Spleen (tissue), 7 donors: ENCODE measurements around the gene HMCN2.

Experiments
- POLR2A ChIP-seq, 3 donors: fragments of 450-650 bp; IDR thresholded peaks; one replicate each; pipeline ENCODE4 v1.5.1; 2017; ENCODE audit warnings: antibody characterized with exemption in 3 of 3, mild to moderate bottlenecking in 1 of 3
- TF ChIP-seq, protein P1 (sequence below), 11 experiments: fragments of 200-600 bp in 7 of 11; fragments of 450-650 bp in 4 of 11; sonication (generic) in 4 of 11; IDR thresholded peaks in 8 of 11; conservative IDR thresholded peaks in 3 of 11; 1 replicate in 7 of 11; 2 replicates in 4 of 11; pipeline versions ENCODE4 v1.4.0 to v1.8.0; 2016 to 2021; ENCODE audit warnings: antibody characterized with exemption in 11 of 11, inconsistent platforms in 4 of 11, mild to moderate bottlenecking in 1 of 11
- donor health status: DM: no; HTN: no; CAD: no; lungs with moderate emphysema.
- donor health status: DM: no; HTN: no; CAD: no.
- donor health status: DM: no; HTN: no; CAD: no.

- TF ChIP-seq, protein P1, sequence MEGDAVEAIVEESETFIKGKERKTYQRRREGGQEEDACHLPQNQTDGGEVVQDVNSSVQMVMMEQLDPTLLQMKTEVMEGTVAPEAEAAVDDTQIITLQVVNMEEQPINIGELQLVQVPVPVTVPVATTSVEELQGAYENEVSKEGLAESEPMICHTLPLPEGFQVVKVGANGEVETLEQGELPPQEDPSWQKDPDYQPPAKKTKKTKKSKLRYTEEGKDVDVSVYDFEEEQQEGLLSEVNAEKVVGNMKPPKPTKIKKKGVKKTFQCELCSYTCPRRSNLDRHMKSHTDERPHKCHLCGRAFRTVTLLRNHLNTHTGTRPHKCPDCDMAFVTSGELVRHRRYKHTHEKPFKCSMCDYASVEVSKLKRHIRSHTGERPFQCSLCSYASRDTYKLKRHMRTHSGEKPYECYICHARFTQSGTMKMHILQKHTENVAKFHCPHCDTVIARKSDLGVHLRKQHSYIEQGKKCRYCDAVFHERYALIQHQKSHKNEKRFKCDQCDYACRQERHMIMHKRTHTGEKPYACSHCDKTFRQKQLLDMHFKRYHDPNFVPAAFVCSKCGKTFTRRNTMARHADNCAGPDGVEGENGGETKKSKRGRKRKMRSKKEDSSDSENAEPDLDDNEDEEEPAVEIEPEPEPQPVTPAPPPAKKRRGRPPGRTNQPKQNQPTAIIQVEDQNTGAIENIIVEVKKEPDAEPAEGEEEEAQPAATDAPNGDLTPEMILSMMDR (IDR thresholded peaks at IDR 0.05 in 8 of 11, conservative IDR thresholded peaks at IDR 0.05 in 3 of 11) = no peak
- no peak for TF ChIP-seq POLR2A (IDR thresholded peaks at IDR 0.05)
These were observed 125.4 kb downstream of the HMCN2 start for GRCh38 chr9:130390986-130391385.
